Measurements from ENCODE around the gene MCTP1.

MCTP1 gene

DNA sequence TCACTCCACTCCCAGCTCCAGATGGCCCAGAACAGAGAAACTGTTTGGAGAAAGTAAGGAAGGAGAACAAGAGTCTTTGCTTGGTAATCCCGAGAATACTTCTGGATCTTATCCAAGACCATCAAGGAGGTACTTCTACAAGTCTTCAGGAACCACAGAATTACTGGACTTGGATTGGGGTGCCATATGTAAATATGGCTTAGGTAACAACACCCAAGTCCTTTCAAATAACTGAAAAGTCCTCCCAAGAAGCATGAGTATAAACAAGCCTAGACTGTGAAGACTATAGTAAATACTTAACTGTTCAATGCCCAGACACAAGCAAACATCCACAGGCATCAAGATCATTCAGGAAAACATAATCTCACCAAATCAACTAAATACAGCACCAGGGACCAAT is 170.0 kb downstream of the MCTP1 start:
- DNase-seq = no peak

- no peak for DNase-seq
These were observed 170.6 kb downstream of the MCTP1 start for GRCh38 chr5:95114305-95114704.

GRCh38 chr5:95113489-95113888 is 171.4 kb downstream of the MCTP1 start:
- no peak for DNase-seq

DNA sequence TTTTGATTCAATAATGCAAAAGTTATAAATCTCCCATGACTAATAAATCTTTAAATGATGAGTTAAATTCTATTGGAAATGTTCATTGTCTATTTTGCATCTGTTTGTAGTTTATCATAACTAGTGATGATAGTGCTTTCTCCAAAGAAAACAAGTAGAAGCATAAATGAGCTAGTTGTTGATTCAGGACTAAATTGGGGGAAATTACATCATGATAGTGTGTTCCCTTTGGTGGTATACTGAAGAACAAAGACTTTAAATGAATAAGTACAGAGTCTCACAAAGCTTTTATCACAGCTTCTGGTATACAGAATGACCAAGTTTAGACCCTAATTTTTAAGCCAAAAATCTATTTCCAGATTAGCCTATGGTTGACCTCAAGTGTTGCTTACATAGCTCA is 173.8 kb downstream of the MCTP1 start:
- no peak for DNase-seq

- no peak for DNase-seq
These were observed 174.8 kb downstream of the MCTP1 start for GRCh38 chr5:95110118-95110517.

DNA sequence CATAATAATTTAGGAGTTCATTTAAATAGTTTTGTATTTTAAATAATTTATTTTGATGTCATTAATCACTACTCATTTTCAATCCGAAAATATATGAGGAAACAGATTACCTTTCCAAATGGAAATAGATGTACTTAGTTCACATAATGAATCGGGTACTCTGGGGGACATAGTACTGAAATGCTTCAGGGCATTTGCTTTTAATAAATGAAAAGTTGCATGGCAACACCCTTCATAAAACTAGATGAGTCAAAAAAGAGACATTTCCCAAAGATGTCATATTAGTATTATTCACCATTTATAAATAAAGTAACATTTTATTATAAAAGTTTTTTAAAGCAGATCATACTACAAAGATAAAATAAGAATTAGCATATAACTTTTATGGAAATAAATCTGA is 177.8 kb downstream of the MCTP1 start:
- DNase-seq = no peak

DNA sequence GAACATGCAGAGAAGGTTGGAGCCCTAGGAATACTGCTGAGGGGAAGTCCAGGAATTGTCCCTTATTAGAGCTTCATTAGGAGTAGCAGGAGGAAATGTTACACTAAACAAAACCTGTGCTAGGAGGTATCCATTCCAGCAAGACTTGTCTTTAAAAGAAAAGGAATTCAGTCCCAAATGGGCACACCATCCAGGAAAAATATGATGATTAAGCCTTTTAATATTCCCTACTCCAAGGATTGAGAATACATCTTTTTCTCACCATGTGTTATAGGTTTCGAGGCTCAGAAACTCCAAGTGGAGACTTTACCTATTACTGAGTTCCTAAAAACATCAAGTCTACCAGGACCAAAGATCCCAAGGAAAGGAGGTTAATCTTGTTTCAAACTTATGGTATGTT is 179.3 kb downstream of the MCTP1 start:
- DNase-seq = no peak

DNA sequence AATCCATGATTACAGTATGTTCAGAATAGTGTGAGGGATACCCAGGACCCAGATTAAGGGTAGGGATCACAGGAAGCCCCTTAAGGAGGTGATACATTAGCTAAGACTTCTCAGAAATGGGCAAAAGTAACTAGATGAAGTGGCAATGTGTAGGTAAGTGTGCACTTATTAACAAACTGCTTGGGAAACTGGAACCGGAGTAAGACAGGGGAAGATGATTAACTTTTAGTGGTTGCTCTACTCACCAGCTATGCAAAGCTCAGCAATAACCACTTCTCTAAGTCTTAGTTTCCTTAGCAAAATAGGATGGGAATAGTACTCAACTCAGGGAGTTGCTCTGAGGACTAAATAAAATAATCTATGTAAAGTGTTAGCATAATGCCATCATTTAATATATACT is 182.2 kb downstream of the MCTP1 start:
- DNase-seq = no peak

GRCh38 chr5:95102080-95102479 is 182.8 kb downstream of the MCTP1 start:
- DNase-seq = no peak

GRCh38 chr5:95100551-95100950 is 184.3 kb downstream of the MCTP1 start:
- DNase-seq = no peak

DNA sequence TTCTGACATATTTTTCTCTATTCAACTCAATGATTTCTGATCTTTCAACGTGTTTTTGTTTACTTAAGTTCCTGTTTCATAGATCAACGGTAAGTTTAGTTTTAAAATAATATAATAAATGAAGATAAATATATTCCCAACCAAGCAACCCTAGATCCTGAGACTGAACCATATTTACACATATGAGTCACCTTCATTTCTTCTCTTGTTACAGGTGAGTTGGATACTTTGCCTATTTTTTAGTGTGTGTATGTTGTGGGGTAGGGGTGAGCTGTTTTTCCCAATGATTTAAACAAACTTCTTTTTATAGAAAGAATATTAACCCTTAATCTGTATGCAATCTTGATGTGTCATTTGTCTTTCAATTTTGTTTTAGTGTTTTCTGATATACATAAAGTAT is 186.9 kb downstream of the MCTP1 start:
- DNase-seq = no peak

DNA sequence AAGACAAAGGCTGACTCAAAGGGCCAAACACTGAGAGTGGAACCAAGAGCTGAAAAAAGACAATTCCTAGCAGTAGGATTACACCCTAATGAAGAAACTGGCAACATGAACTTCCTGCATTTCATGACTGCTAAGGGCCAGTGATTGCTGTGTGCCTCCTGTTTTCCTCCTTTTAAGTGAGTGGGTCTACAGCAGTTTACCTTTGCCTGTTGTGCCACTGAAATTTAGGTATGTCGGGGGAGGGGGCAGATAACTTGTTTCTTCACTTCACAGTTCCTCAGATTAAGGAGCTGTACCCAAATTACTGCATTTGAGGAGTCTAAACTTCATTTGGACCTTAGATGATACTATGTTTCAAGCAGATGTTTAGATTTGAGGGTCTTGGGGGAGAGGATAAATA is 191.7 kb downstream of the MCTP1 start:
- no peak for DNase-seq

- no peak for DNase-seq
These were observed 194.1 kb downstream of the MCTP1 start for GRCh38 chr5:95090774-95091173.

GRCh38 chr5:95087816-95088317 is 197.0 kb downstream of the MCTP1 start:
- DNase-seq = no peak

- DNase-seq = no peak
These were observed 197.7 kb downstream of the MCTP1 start for GRCh38 chr5:95086927-95087815.

DNA sequence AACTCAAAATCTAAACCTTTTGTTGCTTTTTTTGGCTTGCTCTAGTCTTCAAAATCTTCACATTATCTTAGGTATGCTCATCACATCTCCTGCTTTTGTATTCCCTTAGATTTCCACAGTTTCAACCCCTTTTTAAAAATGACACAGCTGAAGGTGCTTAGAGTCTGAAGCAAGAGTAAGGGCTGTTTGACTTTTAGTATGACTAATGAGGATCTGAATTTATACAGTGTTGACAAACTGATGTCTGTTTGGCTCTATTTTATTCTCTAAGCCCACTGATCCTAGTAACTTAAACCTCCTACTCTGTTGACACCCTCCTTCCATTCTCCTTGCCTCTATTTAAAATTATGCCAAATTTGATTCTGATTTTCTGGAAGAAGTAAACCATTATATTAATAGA is 200.1 kb downstream of the MCTP1 start:
- no peak for DNase-seq

DNA sequence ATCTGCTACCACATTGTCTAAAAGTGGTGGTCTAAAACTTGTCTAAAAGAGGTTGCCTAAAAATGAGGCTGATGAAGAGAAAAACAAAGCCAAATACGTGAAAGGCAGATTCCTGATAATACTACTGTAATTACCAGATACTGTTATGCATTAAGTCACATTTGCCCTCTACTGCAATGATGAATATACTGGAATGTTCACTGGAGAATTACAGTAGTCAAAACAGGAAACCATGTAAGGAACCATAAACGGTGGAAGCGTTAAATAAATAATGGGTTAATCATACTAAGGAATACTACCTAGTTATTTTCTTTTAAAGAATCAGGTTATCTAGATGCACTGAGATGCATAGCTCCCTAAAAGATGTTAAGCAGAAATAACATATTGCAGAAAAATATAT is 201.3 kb downstream of the MCTP1 start:
- no peak for DNase-seq

GRCh38 chr5:95081982-95082381 is 202.9 kb downstream of the MCTP1 start:
- DNase-seq = no peak

GRCh38 chr5:95081500-95081960 is 203.4 kb downstream of the MCTP1 start:
- no peak for DNase-seq

- DNase-seq = no peak
These were observed 204.5 kb downstream of the MCTP1 start for GRCh38 chr5:95080441-95080840.

DNA sequence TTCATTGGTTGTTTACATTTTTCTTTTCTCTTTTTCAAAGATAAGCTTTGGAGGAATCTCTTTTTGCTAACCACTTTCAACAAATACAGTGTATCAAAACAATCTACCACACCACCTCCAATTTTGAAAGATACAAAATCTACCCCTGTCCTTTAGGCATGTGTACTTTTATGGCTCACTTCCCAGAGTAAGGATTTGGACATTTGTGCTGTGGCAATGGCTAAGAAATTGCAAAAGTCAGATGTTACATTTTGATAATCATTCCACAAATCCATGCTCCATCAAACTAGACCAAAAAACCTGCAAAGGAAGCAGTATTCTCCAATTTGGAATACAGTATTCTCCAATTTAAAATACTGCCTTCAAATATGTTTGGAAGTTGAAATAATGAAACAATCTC is 204.9 kb downstream of the MCTP1 start:
- DNase-seq = no peak

DNA sequence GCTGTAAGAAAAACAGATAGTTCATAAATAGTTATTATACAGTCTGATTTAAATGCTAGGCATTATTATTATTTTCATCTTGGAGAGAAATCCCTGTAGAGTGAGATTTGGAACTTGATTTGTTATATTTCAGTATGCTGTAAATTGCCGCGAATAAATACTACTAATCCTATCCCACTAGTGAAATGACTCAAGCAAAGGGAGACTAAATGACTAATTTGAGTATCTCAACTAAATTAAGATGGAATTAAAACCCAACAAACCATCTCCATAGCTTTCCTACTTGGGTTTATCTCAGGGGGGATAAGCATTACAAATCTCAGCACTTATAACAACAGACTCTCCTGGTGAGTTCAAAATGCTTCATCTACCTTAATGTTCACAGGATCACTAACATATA is 206.0 kb downstream of the MCTP1 start:
- no peak for DNase-seq

DNA sequence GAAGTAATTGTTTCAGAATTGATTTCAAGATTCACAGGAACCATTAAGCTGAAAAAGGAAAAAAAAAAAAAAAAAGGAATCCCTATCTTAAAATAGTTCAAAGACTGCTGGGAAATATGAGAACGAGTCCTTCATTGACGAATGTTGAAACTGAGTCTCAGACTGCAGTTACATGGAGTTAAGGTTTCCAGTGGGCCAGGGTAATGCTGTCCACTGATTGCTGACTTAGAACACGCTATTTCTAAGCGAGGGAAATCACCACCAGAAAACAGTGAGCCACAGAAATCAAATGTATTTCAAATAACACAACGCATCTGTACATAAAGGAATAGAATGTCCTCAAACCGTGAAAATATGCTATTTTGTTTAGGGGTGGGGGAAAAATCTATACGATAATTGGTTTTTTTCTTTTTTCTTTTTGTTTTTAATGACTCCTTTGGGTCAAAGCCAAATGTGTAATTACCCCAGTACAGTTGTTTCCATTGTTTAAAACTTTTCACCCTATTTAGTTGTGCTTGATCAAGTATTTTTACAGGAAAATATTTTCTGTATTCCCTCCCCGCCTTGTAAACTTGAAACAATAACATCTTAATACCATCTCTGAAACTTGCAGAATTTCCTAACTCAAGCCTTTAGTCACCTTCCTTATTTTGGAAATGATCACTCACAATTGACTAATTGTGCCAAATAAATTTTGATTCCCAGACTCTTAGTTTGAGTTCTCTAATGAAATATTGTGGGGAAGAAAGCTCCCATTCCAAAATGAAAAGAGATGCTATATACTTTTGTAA is 208.3 kb downstream of the MCTP1 start:
- no peak for DNase-seq

Measured in right kidney (tissue), 1 donor.